A549 (cell line): ENCODE results near the gene FLVCR1. TPM values are rescaled to one million over a fixed set of nuclear protein-coding genes. Genes with fewer than 3 reads are reported as not detected.

Experiments
- ATAC-seq, 2 experiments: fragments of 200-7000 bp in 1 of 2; fragments of >200 bp in 1 of 2; cut with Nextera tagmentation in 1 of 2; cut with Tn5 transposase in 1 of 2; 3 replicates each; pipeline versions ENCODE4 v1.8.0 to v1.9.1; 2018 to 2020; ENCODE audit warnings: mild to moderate bottlenecking in 1 of 2, moderate library complexity in 1 of 2
- CTCF ChIA-PET: fragments of 300-600 bp; sonication (Branson Sonifier 250); formaldehyde crosslinking; extraction: SDS; loops from one replicate; lab custom pipeline; 2021; ENCODE audit warnings: antibody characterized with exemption, inconsistent platforms; lab: Yijun Ruan, JAX
- POLR2A ChIA-PET: fragments of 350-600 bp; formaldehyde crosslinking; extraction: SDS; loops from one replicate; lab custom pipeline; 2021; ENCODE audit warnings: antibody characterized with exemption, inconsistent platforms; lab: Yijun Ruan, JAX
- DNase-seq, 2 experiments: peaks; one replicate each; pipeline versions ENCODE4 v3.0.0 to v3.0.0-alpha.2; 2011 to 2016; ENCODE audit warnings: low read depth in 1 of 2, low spot score in 1 of 2
- FAIRE-seq: peaks from 2 replicates; lab custom pipeline; 2011; peaks lifted over from hg19 to GRCh38; lab: Jason Lieb, UNC
- H3K27ac ChIP-seq, 2 experiments: fragments of >200 bp; sonication (Bioruptor Twin); formaldehyde crosslinking; 3 replicates each; pipeline ENCODE4 v1.5.1; 2016 to 2017
- H3K4me1 ChIP-seq: fragments of >200 bp; sonication (Bioruptor Twin); formaldehyde crosslinking; 3 replicates; pipeline ENCODE4 v1.6.1; 2016
- H3K4me2 ChIP-seq: fragments of >200 bp; sonication (Bioruptor Twin); formaldehyde crosslinking; 3 replicates; pipeline ENCODE4 v1.6.1; 2016
- H3K4me3 ChIP-seq: fragments of >200 bp; sonication (Bioruptor Twin); formaldehyde crosslinking; 3 replicates; pipeline ENCODE4 v1.5.1; 2016
- H3K9me3 ChIP-seq: fragments of >200 bp; sonication (Bioruptor Twin); formaldehyde crosslinking; 3 replicates; pipeline ENCODE4 v1.6.1; 2016
- ATOH8 ChIP-seq: fragments of 250-450 bp; sonication (Bioruptor Pico); IDR thresholded peaks from 2 replicates; pipeline ENCODE4 v1.5.0; 2020; ENCODE audit warnings: low read depth, mild to moderate bottlenecking, moderate library complexity
- BCL3 ChIP-seq: fragments of >200 bp; sonication (Bioruptor Twin); formaldehyde crosslinking; IDR thresholded peaks from 3 replicates; pipeline ENCODE4 v1.6.1; 2016
- CEBPB ChIP-seq, 2 experiments: fragments of >200 bp in 1 of 2; sonication (Bioruptor Twin) in 1 of 2; formaldehyde crosslinking in 1 of 2; IDR thresholded peaks; 2 replicates each; pipeline ENCODE4 v1.6.1; 2012 to 2016
- CTCF ChIP-seq: fragments of >200 bp; sonication (Bioruptor Twin); formaldehyde crosslinking; IDR thresholded peaks from 3 replicates; pipeline ENCODE4 v1.5.1; 2016
- EHMT2 ChIP-seq: fragments of 200-600 bp; sonication (generic); IDR thresholded peaks from 2 replicates; pipeline ENCODE4 v1.6.1; 2016; ENCODE audit warnings: antibody characterized with exemption, low read depth, mild to moderate bottlenecking, moderate library complexity
- ELK1 ChIP-seq: fragments of 150-350 bp; IDR thresholded peaks from 2 replicates; pipeline ENCODE4 v1.6.1; 2014; ENCODE audit warnings: low read depth, mild to moderate bottlenecking, low read length
- ESRRA ChIP-seq: fragments of 150-350 bp; IDR thresholded peaks from 2 replicates; pipeline ENCODE4 v1.6.1; 2014; ENCODE audit warnings: mild to moderate bottlenecking, low read length, borderline replicate concordance
- FOSB ChIP-seq: fragments of 250-450 bp; sonication (Bioruptor Pico); IDR thresholded peaks from 2 replicates; pipeline ENCODE4 v1.5.0; 2020; ENCODE audit warnings: mild to moderate bottlenecking, moderate library complexity
- FOSL2 ChIP-seq, 2 experiments: fragments of 450-650 bp in 1 of 2; fragments of >200 bp in 1 of 2; sonication (Bioruptor Twin) in 1 of 2; formaldehyde crosslinking; IDR thresholded peaks; 2 replicates each; pipeline versions ENCODE4 v1.5.0 to v1.6.1; 2016 to 2020; ENCODE audit warnings: mild to moderate bottlenecking in 1 of 2, moderate library complexity in 1 of 2
- FOXS1 ChIP-seq: fragments of 250-450 bp; sonication (Bioruptor Pico); IDR thresholded peaks from 2 replicates; pipeline ENCODE4 v1.5.0; 2020; ENCODE audit warnings: mild to moderate bottlenecking, moderate library complexity
- GATA3 ChIP-seq: IDR thresholded peaks from 2 replicates; pipeline ENCODE4 v1.6.1; 2012; ENCODE audit warnings: borderline replicate concordance
- HDAC2 ChIP-seq: fragments of 200-600 bp; sonication (generic); IDR thresholded peaks from 2 replicates; pipeline ENCODE4 v1.6.1; 2016
- HEYL ChIP-seq: fragments of 250-450 bp; sonication (Bioruptor Pico); IDR thresholded peaks from 2 replicates; pipeline ENCODE4 v1.8.0; 2021; ENCODE audit warnings: mild to moderate bottlenecking, moderate library complexity
- HOXA7 ChIP-seq: fragments of 250-450 bp; sonication (Bioruptor Pico); IDR thresholded peaks from 2 replicates; pipeline ENCODE4 v1.5.0; 2020; ENCODE audit warnings: mild to moderate bottlenecking, moderate library complexity
- JUN ChIP-seq, 2 experiments: fragments of >200 bp; sonication (Bioruptor Twin); formaldehyde crosslinking; IDR thresholded peaks; 2 replicates in 1 of 2; 3 replicates in 1 of 2; pipeline ENCODE4 v1.6.1; 2016 to 2017
- JUNB ChIP-seq: fragments of >200 bp; sonication (Bioruptor Twin); formaldehyde crosslinking; IDR thresholded peaks from 2 replicates; pipeline ENCODE4 v1.6.1; 2016
- MAFK ChIP-seq: fragments of 450-650 bp; IDR thresholded peaks from 2 replicates; pipeline ENCODE4 v1.6.1; 2014; ENCODE audit not compliant: partially characterized antibody
- MAX ChIP-seq: IDR thresholded peaks from 2 replicates; pipeline ENCODE4 v1.6.1; 2012
- MYC ChIP-seq: IDR thresholded peaks from 2 replicates; pipeline ENCODE4 v1.6.1; 2012; ENCODE audit warnings: mild to moderate bottlenecking, inconsistent platforms, low read length, improper control_type of control experiment, borderline replicate concordance
- NFE2L2 ChIP-seq: fragments of 150-350 bp; conservative IDR thresholded peaks from 2 replicates; pipeline ENCODE4 v1.6.1; 2014; ENCODE audit warnings: low read length
- PBX3 ChIP-seq: IDR thresholded peaks from 2 replicates; pipeline ENCODE4 v1.6.1; 2012
- PHF8 ChIP-seq: fragments of 200-600 bp; sonication (generic); IDR thresholded peaks from 2 replicates; pipeline ENCODE4 v1.6.1; 2016; ENCODE audit warnings: low read depth, mild to moderate bottlenecking, antibody characterized with exemption, moderate library complexity, borderline replicate concordance
- POLR2A ChIP-seq: IDR thresholded peaks from 2 replicates; pipeline ENCODE4 v1.6.1; 2012; ENCODE audit warnings: mild to moderate bottlenecking, low read length
- POLR2AphosphoS2 ChIP-seq: conservative IDR thresholded peaks from 2 replicates; pipeline ENCODE4 v1.6.1; 2012; ENCODE audit warnings: low read length, improper control_type of control experiment, inconsistent platforms
- RAD21 ChIP-seq, 2 experiments: fragments of >200 bp in 1 of 2; sonication (Bioruptor Twin) in 1 of 2; formaldehyde crosslinking in 1 of 2; IDR thresholded peaks in 1 of 2; conservative IDR thresholded peaks in 1 of 2; 2 replicates in 1 of 2; 3 replicates in 1 of 2; pipeline ENCODE4 v1.6.1; 2012 to 2018; ENCODE audit warnings: inconsistent platforms in 1 of 2
- RCOR1 ChIP-seq: fragments of 150-350 bp; IDR thresholded peaks from 2 replicates; pipeline ENCODE4 v1.6.1; 2014; ENCODE audit warnings: antibody characterized with exemption, low read length, low read depth
- RFX5 ChIP-seq: fragments of 450-650 bp; IDR thresholded peaks from 2 replicates; pipeline ENCODE4 v1.7.1; 2014; ENCODE audit warnings: antibody characterized with exemption, mild to moderate bottlenecking, moderate library complexity
- SMC3 ChIP-seq: fragments of >200 bp; sonication (Bioruptor Twin); formaldehyde crosslinking; IDR thresholded peaks from 3 replicates; pipeline ENCODE4 v1.6.1; 2018; ENCODE audit warnings: inconsistent platforms
- SREBF2 ChIP-seq: fragments of 450-650 bp; IDR thresholded peaks from 2 replicates; pipeline ENCODE4 v1.6.1; 2014; ENCODE audit warnings: mild to moderate bottlenecking, moderate library complexity
- TFCP2L1 ChIP-seq: fragments of 250-450 bp; sonication (Bioruptor Pico); IDR thresholded peaks from 2 replicates; pipeline ENCODE4 v1.5.0; 2021; ENCODE audit warnings: mild to moderate bottlenecking
- USF2 ChIP-seq: fragments of 450-650 bp; IDR thresholded peaks from 2 replicates; pipeline ENCODE4 v1.6.1; 2014; ENCODE audit warnings: antibody characterized with exemption
- ZFP36 ChIP-seq: fragments of 450-650 bp; IDR thresholded peaks from 2 replicates; pipeline ENCODE4 v1.6.1; 2014; ENCODE audit warnings: borderline replicate concordance; ENCODE audit not compliant: partially characterized antibody
- ZNF302 ChIP-seq: fragments of 250-450 bp; sonication (Bioruptor Pico); IDR thresholded peaks from 2 replicates; pipeline ENCODE4 v1.9.0; 2021; ENCODE audit warnings: inconsistent platforms, mild to moderate bottlenecking, moderate library complexity
- WGBS: methylation state at CpG from one replicate; pipeline ENCODE4 v1.1.6; 2017; ENCODE audit errors: missing lambda C conversion rate; 5-methylcytosine and 5-hydroxymethylcytosine counted together
- polyA plus RNA-seq, 4 experiments: library from polyadenylated mRNA; depleted of rRNA in 3 of 4; stranded (reverse); fragments of >200 nt; fragmentation: RNase III in 1 of 4; extraction: RNeasy Plus Mini Kit Qiagen cat#74134 plus additional on column Dnase treatment in 1 of 4; gene quantifications; 2 replicates in 3 of 4; 3 replicates in 1 of 4; pipeline ENCODE4 v1.2.3, GENCODE V29; 2011 to 2017

The FLVCR1 gene
- polyA plus RNA-seq, 2 of the 4 experiments (the other 2 are of a cell fraction) = 14.9 to 15.4 TPM

- H3K4me2 ChIP-seq = peak overlapping the region; percentile 63
- 3% methylated on average over 5 of the region's 5 CpGs for WGBS
- peak; percentile 28 to 32 for ATAC-seq
- peak; percentile 56 for FAIRE-seq
- H3K27ac ChIP-seq = peak overlapping the region; percentile 61 to 72; a peak in 5 of 6 replicates
- POLR2A ChIA-PET = no interaction called here
- CTCF ChIA-PET = interaction anchor here (1.1 kb wide), 1 partner anchor 38 kb away, joined by 5 read pairs; no protein-coding TSS in a partner anchor
- peaks cover 37% of the 10 kb centered on the region for H3K4me1 ChIP-seq
- H3K9me3 ChIP-seq = peaks cover 4% of the 10 kb centered on the region; the same call in 2 of the 3 replicates
- DNase-seq = peak; percentile 71 to 94
- H3K4me3 ChIP-seq = no peak overlapping the region
- TF ChIP-seq RCOR1 = no peak
- no peak for TF ChIP-seq ELK1
- no peak for TF ChIP-seq ZNF302 (CRISPR knock-in tag)
- TF ChIP-seq FOSL2 (IDR thresholded peaks at IDR 0.05) = peak; percentile 67
- TF ChIP-seq FOSL2 (CRISPR knock-in tag; IDR thresholded peaks at IDR 0.05) = peak; percentile 89
- peak; percentile 67; the same call in 1 of the 2 replicates for TF ChIP-seq GATA3
- TF ChIP-seq HOXA7 = no peak
- TF ChIP-seq POLR2A = no peak
- TF ChIP-seq SREBF2 = no peak
- no peak for TF ChIP-seq HDAC2
- TF ChIP-seq BCL3 = peak; percentile 40; the same call in 1 of the 3 replicates
- TF ChIP-seq MAX = peak; percentile 43; the same call in 1 of the 2 replicates
- TF ChIP-seq ATOH8 (CRISPR knock-in tag) = no peak
- TF ChIP-seq USF2 = no peak
- TF ChIP-seq SMC3 = 0 out of 3 replicates have a peak, but pooled peaks have one; percentile 15
- TF ChIP-seq PBX3 = no peak
- TF ChIP-seq POLR2AphosphoS2 = no peak
- TF ChIP-seq FOXS1 (CRISPR knock-in tag) = no peak
- no peak for TF ChIP-seq MYC
- 0 out of 5 replicates have a peak, but pooled peaks have one; percentile 3 to 20 for TF ChIP-seq RAD21 (conservative IDR thresholded peaks at IDR 0.05 in 1 of 2, IDR thresholded peaks at IDR 0.05 in 1 of 2)
- no peak for TF ChIP-seq NFE2L2
- no peak for TF ChIP-seq ESRRA
- peak; percentile 65 for TF ChIP-seq JUNB
- TF ChIP-seq ZFP36 = no peak
- TF ChIP-seq FOSB (CRISPR knock-in tag) = no peak
- TF ChIP-seq PHF8 = no peak
- TF ChIP-seq EHMT2 = no peak
- TF ChIP-seq CEBPB (IDR thresholded peaks at IDR 0.05) = peak in 1 of 2 experiments; percentile 22; a peak in 1 of 4 replicates
- TF ChIP-seq MAFK = peak; percentile 88
- no peak for TF ChIP-seq HEYL (CRISPR knock-in tag)
- no peak for TF ChIP-seq RFX5
- TF ChIP-seq JUN (IDR thresholded peaks at IDR 0.05) = peak in 1 of 2 experiments; percentile 37; a peak in 2 of 5 replicates
- TF ChIP-seq CTCF = no peak
- no peak for TF ChIP-seq TFCP2L1 (CRISPR knock-in tag)
Observed at GRCh38 chr1:212853658-212854057, 4.4 kb upstream of the FLVCR1 start.
